Activated naive CD4-positive, alpha-beta T cell treated with anti-CD3 and anti-CD28 coated beads for 36 hours (primary cell): ENCODE data around the gene PARVG. TPM values are rescaled to one million over a fixed set of nuclear protein-coding genes. Genes with fewer than 3 reads are reported as not detected.

Experiments
- CTCF ChIA-PET: fragments of 350-600 bp; sonication (Branson Sonifier 250); formaldehyde crosslinking; loops from one replicate; lab custom pipeline; 2021; ENCODE audit warnings: antibody characterized with exemption; lab: Charles Lee
- DNase-seq: peaks from one replicate; pipeline ENCODE4 v3.0.0-alpha.2; 2020
- H3K27ac Mint-ChIP-seq: one replicate; pipeline ENCODE4 v1.8.0; 2021; ENCODE audit warnings: mild to moderate bottlenecking, mixed read lengths
- H3K27me3 Mint-ChIP-seq: one replicate; pipeline ENCODE4 v1.8.0; 2021; ENCODE audit warnings: low read depth, mixed read lengths
- H3K36me3 Mint-ChIP-seq: one replicate; pipeline ENCODE4 v1.8.0; 2021; ENCODE audit warnings: low read depth, mixed read lengths
- H3K4me1 Mint-ChIP-seq: one replicate; pipeline ENCODE4 v1.8.0; 2021; ENCODE audit warnings: low read depth, mixed read lengths
- H3K4me3 Mint-ChIP-seq: one replicate; pipeline ENCODE4 v1.8.0; 2021; ENCODE audit warnings: mild to moderate bottlenecking, moderate library complexity, mixed read lengths
- H3K9me3 Mint-ChIP-seq: one replicate; pipeline ENCODE4 v1.8.0; 2021; ENCODE audit warnings: mixed read lengths
- intact Hi-C: fragments of 100-400 bp; cut with micrococcal nuclease; formaldehyde crosslinking; loops from one replicate; pipeline ENCODE4 v1.15.1; 2023
- total RNA-seq, 2 experiments: library from RNA; stranded (reverse); gene quantifications; one replicate each; pipeline ENCODE4 v1.2.3, GENCODE V29; 2021

The PARVG gene
- 10 to 100 TPM; 64.6 to 67.8 TPM for total RNA-seq

GRCh38 chr22:44180706-44181032, at the start of gene PARVG:
TSS of gene PARVG (plus strand) at chr22:44180925. CDS start at chr22:44183330, 2,405 bp downstream.
- peak within 1 kb of the TSS; percentile 95 for H3K27ac Mint-ChIP-seq
- peaks cover 7% of the 10 kb centered on the region for H3K36me3 Mint-ChIP-seq
- peak within 1 kb of the TSS; percentile 92 for H3K4me3 Mint-ChIP-seq
- no peaks in the 10 kb centered on the region for H3K9me3 Mint-ChIP-seq
- CTCF ChIA-PET, result interaction anchor here (1.0 to 2.1 kb wide), 2 partner anchors 188 to 445 kb away, joined by 3 to 8 read pairs; no protein-coding TSS in a partner anchor
- H3K27me3 Mint-ChIP-seq, result no peaks in the 10 kb centered on the region
- DNase-seq, result peak; percentile 64
- intact Hi-C loops, result loop anchor here (5.0 to 10.0 kb wide), 4 partner anchors 153 to 442 kb away; no protein-coding TSS in a partner anchor
- peaks cover 15% of the 10 kb centered on the region for H3K4me1 Mint-ChIP-seq

- intact Hi-C loops, result no loop called here
- H3K27ac Mint-ChIP-seq, result no peak overlapping the region
Measured at GRCh38 chr22:44131412-44131811, 49.3 kb upstream of the PARVG start.

GRCh38 chr22:44131989-44132685, 48.6 kb upstream of the PARVG start:
- CTCF ChIA-PET, result interaction anchor here (1.1 kb wide), 1 partner anchor 51 kb away, joined by 3 read pairs; no protein-coding TSS in a partner anchor
- H3K36me3 Mint-ChIP-seq, result peaks cover 20% of the 10 kb centered on the region
- H3K4me3 Mint-ChIP-seq, result no peak overlapping the region
- intact Hi-C loops, result no loop called here
- no peak overlapping the region for H3K27ac Mint-ChIP-seq
- no peaks in the 10 kb centered on the region for H3K4me1 Mint-ChIP-seq
- DNase-seq, result no peak
- peaks cover 3% of the 10 kb centered on the region for H3K27me3 Mint-ChIP-seq
- peaks cover 17% of the 10 kb centered on the region for H3K9me3 Mint-ChIP-seq

More at GRCh38 chr22:44131412-44131811, 49.3 kb upstream of the PARVG start:
- CTCF ChIA-PET, result interaction anchor here (1.1 kb wide), 1 partner anchor 51 kb away, joined by 3 read pairs; no protein-coding TSS in a partner anchor
- H3K4me3 Mint-ChIP-seq, result no peak overlapping the region
- peaks cover 3% of the 10 kb centered on the region for H3K27me3 Mint-ChIP-seq
- no peak for DNase-seq
- peaks cover 14% of the 10 kb centered on the region for H3K36me3 Mint-ChIP-seq
- H3K9me3 Mint-ChIP-seq, result peaks cover 18% of the 10 kb centered on the region
- H3K4me1 Mint-ChIP-seq, result no peaks in the 10 kb centered on the region

DNA sequence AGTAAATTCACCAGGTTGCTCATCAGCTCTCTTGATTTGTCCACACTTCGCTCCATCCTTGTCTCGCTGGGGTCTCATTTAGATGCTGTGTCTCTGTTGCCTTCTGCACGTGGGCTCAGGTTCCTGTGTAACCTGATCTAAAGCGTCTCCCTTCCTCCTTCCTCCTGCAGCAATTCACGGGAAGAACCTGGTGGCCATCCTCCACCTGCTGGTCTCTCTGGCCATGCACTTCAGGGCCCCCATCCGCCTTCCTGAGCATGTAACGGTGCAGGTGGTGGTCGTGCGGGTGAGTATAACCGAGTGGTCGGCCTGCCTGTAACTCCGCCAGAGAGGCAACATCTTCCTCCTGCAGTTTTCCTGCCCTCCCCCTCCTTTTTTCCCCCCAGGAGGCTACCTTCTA, 48.0 kb upstream of the PARVG start:
- H3K4me3 Mint-ChIP-seq, result no peak overlapping the region
- DNase-seq, result no peak
- CTCF ChIA-PET, result no interaction called here
- H3K27me3 Mint-ChIP-seq, result peaks cover 3% of the 10 kb centered on the region
- H3K4me1 Mint-ChIP-seq, result no peaks in the 10 kb centered on the region
- peaks cover 20% of the 10 kb centered on the region for H3K36me3 Mint-ChIP-seq
- H3K27ac Mint-ChIP-seq, result no peak overlapping the region
- H3K9me3 Mint-ChIP-seq, result peaks cover 18% of the 10 kb centered on the region
- intact Hi-C loops, result no loop called here

- Mint-ChIP-seq H3K27me3 (peaks cover 3% of the 10 kb centered on the region), H3K36me3 (peaks cover 25% of the 10 kb centered on the region)
Measured at GRCh38 chr22:44133161-44133560, 47.6 kb upstream of the PARVG start.

GRCh38 chr22:44133901-44134571, 46.7 kb upstream of the PARVG start:
- peaks cover 3% of the 10 kb centered on the region for H3K27me3 Mint-ChIP-seq
- H3K27ac Mint-ChIP-seq, result no peak overlapping the region
- H3K4me1 Mint-ChIP-seq, result no peaks in the 10 kb centered on the region
- peaks cover 22% of the 10 kb centered on the region for H3K9me3 Mint-ChIP-seq
- CTCF ChIA-PET, result no interaction called here
- intact Hi-C loops, result no loop called here
- DNase-seq, result no peak
- H3K4me3 Mint-ChIP-seq, result no peak overlapping the region
- peaks cover 27% of the 10 kb centered on the region for H3K36me3 Mint-ChIP-seq

More at GRCh38 chr22:44133161-44133560, 47.6 kb upstream of the PARVG start:
- peaks cover 22% of the 10 kb centered on the region for H3K9me3 Mint-ChIP-seq
- no peaks in the 10 kb centered on the region for H3K4me1 Mint-ChIP-seq
- intact Hi-C loops, result no loop called here
- no peak for DNase-seq
- H3K4me3 Mint-ChIP-seq, result no peak overlapping the region
- H3K27ac Mint-ChIP-seq, result no peak overlapping the region
- CTCF ChIA-PET, result no interaction called here

DNA sequence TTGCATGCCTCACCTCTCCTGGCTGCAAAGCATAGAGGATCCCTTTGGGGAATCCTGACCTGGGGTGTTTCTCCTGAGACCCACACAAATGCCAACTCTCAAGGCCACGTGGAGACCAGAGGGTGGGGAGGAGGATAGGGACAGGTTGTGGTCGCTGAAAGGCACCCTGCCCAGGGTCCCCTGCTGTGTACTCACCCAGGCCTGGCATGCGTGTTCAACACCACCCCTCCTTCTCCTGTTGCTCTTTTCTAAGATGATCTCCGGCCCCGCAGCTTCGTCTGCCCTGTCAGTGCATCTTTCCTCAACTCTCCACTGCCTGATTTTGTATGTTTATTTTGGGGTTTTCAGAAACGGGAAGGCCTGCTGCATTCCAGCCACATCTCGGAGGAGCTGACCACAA, 44.6 kb upstream of the PARVG start:
- peaks cover 29% of the 10 kb centered on the region for H3K36me3 Mint-ChIP-seq
- CTCF ChIA-PET, result no interaction called here
- peaks cover 3% of the 10 kb centered on the region for H3K27me3 Mint-ChIP-seq
- H3K9me3 Mint-ChIP-seq, result peaks cover 22% of the 10 kb centered on the region
- intact Hi-C loops, result no loop called here
- no peak for DNase-seq
- no peak overlapping the region for H3K27ac Mint-ChIP-seq
- H3K4me3 Mint-ChIP-seq, result no peak overlapping the region
- H3K4me1 Mint-ChIP-seq, result no peaks in the 10 kb centered on the region

GRCh38 chr22:44136786-44137185, 43.9 kb upstream of the PARVG start:
- Mint-ChIP-seq H3K36me3 (peaks cover 29% of the 10 kb centered on the region), H3K9me3 (peaks cover 22% of the 10 kb centered on the region), H3K4me1 (no peaks in the 10 kb centered on the region), H3K27me3 (peaks cover 3% of the 10 kb centered on the region), H3K27ac (no peak overlapping the region), H3K4me3 (no peak overlapping the region)
- CTCF ChIA-PET, result no interaction called here
- intact Hi-C loops, result no loop called here
- no peak for DNase-seq

DNA sequence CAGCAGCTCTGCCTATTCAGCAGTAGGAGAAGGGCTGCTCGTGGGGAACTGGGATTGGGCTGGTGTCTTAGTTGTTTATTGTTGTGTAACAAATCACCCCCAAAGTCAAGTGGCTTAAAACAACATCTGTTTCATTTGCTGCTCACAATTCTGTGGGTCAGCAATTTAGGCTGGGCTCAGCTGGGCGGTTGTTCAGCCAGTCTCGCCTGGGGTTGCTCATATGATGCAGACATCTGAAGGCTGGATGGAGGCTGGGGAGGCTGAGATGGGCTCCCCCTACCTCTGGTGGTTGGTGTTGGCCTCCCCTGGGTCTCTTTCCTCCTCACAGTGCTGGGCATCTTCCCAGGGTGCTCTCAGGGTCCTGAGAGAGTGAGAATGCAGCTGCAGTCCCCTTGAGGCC, 43.3 kb upstream of the PARVG start:
- Mint-ChIP-seq H3K27ac (no peak overlapping the region), H3K36me3 (peaks cover 29% of the 10 kb centered on the region)

GRCh38 chr22:44139773-44140172, 41.0 kb upstream of the PARVG start:
- intact Hi-C loops, result no loop called here
- Mint-ChIP-seq H3K4me1 (no peaks in the 10 kb centered on the region), H3K27me3 (peaks cover 3% of the 10 kb centered on the region), H3K36me3 (peaks cover 29% of the 10 kb centered on the region), H3K27ac (no peak overlapping the region), H3K4me3 (no peak overlapping the region), H3K9me3 (peaks cover 22% of the 10 kb centered on the region)
- no peak for DNase-seq
- CTCF ChIA-PET, result no interaction called here

More for the DNA sequence above, 43.3 kb upstream of the PARVG start:
- H3K4me3 Mint-ChIP-seq, result no peak overlapping the region
- CTCF ChIA-PET, result no interaction called here
- intact Hi-C loops, result no loop called here
- peaks cover 22% of the 10 kb centered on the region for H3K9me3 Mint-ChIP-seq
- no peak for DNase-seq
- no peaks in the 10 kb centered on the region for H3K4me1 Mint-ChIP-seq
- H3K27me3 Mint-ChIP-seq, result peaks cover 3% of the 10 kb centered on the region

DNA sequence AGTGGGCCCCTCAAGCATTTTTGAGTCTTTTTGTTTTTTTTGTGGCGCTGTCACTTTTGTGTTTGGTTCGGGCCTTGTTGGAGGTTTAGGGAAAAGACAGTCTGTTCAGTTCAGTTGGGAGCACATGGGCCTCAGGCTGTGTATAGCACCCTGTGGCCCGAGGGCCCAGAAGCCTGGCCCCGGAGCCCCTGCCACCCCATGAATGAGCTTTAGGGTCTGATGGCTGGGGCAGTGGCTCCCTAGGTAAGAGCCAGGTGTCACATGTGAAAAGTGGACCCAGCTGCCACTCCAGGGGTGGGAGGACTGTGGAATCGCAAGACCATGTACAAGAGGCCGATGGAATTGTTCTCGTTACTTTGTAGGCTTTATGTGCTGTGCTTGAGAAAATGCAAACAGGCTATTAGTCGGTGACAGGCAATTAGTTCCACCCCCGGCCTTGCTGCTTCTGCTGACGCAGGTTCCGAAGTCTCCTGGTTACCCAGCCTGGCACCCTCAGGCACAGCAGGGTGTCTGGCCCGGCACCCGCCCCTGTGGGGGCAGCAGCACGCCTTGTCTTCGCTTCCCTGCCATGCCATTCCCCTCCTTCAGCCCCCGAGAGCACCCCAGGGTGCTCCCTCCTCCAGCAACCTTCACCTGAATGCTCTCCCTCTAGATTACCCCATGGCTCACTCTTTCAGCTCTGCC, 38.2 kb upstream of the PARVG start:
- peaks cover 9% of the 10 kb centered on the region for H3K36me3 Mint-ChIP-seq
- H3K27me3 Mint-ChIP-seq, result no peaks in the 10 kb centered on the region
- CTCF ChIA-PET, result no interaction called here
- H3K4me1 Mint-ChIP-seq, result no peaks in the 10 kb centered on the region
- no peak overlapping the region for H3K4me3 Mint-ChIP-seq
- DNase-seq, result no peak
- H3K27ac Mint-ChIP-seq, result no peak overlapping the region
- H3K9me3 Mint-ChIP-seq, result peaks cover 6% of the 10 kb centered on the region
- intact Hi-C loops, result no loop called here

DNA sequence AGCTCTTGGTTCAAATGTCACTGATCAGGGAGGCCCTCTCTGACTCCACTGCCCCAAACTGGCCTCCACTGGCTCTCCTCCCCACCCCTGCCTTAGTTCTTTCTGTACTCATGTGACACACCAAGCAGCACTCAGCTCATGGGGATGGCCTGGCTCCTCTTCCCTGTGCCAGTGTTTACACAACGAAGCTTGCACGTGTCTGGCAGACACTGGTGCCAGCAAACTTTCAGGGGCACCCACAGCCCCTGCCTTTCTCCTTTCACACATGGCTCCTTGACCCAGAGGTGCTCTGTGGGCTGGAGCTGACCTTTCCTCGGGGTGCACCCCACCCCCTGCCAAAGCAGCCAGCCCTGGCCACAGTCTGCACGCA, 37.6 kb upstream of the PARVG start:
- no peaks in the 10 kb centered on the region for H3K4me1 Mint-ChIP-seq
- peaks cover under 1% of the 10 kb centered on the region for H3K9me3 Mint-ChIP-seq
- H3K4me3 Mint-ChIP-seq, result no peak overlapping the region
- intact Hi-C loops, result no loop called here
- H3K27me3 Mint-ChIP-seq, result no peaks in the 10 kb centered on the region
- CTCF ChIA-PET, result no interaction called here
- no peak overlapping the region for H3K27ac Mint-ChIP-seq
- H3K36me3 Mint-ChIP-seq, result peaks cover 5% of the 10 kb centered on the region
- no peak for DNase-seq
